NCI-H82 treated with DMSO at 0.1 percent for 48 hours (cell line): ENCODE data around the gene TNK2.

Experiments
- DNase-seq: peaks from one replicate; lab custom pipeline; 2025; ENCODE audit not compliant: unreplicated experiment; lab: John Stamatoyannopoulos, UW

Gene TNK2

DNA sequence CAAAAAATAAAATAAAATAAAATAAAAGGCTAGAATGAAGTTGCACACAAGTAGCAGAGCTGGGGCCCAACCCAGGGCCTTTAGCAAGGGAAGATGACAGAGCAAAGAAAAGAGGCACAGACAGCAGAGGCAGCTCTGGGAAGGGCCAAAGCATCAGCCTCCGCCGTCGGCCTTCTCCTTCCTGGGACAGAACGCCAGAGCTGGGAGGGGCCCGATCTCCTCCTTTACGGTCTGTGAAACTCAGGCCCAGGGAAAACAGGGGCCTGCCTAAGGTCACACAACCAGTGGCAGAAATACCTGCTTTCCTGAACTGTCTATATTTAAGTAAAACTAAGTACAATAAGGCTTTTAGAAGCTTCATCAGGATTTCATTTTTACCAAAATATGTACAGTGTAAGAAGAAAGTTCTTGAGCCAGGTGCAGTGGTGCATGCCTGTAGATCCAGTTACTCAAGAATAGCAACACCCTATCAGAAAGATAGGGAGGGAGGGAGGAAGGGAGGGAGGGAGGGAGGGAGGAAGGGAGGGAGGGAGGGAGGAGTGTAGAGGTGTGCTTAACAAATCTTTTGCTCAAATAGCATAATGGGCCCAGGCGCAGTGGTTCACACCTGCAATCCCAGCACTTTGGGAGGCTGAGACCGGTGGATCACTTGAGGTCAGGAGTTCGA is 53.6 kb downstream of the TNK2 start:
- no peak for DNase-seq

DNA sequence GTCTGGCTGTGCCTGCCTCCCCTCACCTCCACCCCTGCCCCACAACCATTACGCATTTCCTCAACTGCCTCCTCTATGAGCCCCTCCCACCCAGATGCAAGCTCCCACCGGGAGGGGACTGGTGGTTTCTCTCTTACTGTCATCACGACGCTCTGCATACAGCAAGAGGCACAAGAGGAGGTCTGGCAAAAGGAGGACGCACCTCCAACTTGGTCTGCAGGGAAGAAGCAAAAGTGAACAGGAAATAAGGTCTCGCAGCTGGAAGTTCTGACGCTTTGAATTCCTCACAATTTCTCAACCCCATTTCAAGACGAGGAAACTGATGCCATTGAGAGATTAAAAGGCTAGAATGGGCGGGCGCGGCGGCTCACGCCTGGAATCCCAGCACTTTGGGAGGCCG is 54.4 kb downstream of the TNK2 start:
- no peak for DNase-seq

DNA sequence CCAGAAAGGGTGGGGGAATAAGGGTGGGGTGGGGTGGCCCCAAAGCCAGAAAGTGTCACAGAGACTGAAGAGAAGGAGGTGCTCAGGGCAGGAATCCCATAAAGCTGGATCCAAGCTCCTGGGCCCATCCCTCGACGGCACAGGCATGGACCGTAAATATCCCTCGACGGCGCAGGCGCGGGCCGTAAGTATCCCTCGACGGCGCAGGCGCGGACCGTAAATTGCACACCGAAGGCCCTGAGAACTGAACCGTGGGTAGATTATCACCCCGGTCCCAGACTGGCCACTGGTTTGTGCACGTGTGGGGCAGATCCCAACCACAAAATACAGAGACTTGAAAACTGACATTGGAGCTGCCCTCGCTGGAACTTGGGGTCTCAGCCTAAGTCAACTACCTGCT is 55.3 kb downstream of the TNK2 start:
- no peak for DNase-seq

DNA sequence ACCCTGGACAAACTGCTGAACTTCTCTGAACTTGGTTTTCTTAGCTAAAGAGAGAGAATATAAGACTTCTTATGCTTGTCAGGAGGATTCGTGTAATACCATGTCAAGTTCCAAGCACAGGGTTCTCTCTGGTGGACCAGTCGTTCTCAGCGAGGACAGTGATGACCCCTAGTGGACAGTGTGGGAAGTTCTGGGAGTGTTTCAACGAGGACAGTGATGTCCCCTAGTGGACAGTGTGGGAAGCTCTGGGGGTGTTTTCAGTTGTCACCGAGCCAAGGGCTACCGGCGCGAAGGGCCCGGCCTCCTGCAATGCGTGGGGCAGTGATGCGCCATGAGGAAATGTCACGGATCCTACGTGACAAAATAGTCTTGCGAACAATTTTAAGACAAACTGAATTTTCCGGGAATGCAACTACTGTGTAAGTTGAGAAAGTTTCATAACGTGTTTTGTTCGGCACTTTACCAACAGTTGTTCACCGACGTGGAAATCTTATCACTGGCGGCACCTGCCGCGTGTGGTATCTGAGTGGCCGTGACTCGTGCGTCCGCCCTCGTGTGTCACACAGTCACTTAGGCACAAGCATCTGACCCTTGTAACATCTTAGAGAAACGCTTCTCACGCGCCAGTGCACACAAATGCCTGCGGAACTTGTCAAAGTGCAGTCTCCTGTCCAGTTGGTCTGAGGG is 57.4 kb downstream of the TNK2 start:
- DNase-seq = peak; percentile 93

DNA sequence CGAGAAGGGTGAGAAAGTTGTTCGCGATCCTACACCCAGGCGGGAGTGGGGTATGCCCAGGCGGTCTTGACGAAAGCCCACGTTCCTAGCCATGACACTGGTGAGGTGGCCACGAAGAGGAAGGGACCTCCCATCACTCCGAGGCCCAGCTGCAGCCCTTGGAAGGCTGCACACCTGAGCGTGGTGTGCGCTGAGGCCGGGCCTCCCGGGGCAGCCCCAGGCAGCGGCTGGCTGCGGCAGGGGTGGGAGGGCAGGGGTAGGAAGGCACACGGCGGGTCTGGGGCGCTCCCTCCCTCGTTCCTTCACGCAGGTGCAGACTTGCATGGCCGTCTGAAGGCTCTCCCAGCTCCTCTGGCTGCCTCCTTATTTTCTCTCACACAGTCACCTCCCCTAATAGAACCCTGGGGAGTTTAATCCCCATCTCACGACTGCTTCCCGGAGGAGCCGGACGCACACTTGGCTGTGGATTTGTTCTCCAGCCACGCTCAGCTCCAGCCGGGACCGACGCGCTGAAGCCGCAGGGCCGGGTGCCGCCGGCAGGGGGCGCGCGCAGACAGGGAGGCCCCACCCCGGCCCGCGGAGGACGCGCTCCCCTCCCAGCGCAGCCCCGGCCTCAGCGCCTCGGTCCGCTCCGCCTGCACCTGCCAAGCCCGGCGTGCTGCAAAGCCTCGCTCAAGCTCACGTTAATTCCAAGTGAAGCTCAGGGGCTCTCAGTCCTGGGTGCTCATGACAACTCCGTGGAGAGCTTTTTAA is 58.9 kb downstream of the TNK2 start:
- DNase-seq = peak; percentile 27

DNA sequence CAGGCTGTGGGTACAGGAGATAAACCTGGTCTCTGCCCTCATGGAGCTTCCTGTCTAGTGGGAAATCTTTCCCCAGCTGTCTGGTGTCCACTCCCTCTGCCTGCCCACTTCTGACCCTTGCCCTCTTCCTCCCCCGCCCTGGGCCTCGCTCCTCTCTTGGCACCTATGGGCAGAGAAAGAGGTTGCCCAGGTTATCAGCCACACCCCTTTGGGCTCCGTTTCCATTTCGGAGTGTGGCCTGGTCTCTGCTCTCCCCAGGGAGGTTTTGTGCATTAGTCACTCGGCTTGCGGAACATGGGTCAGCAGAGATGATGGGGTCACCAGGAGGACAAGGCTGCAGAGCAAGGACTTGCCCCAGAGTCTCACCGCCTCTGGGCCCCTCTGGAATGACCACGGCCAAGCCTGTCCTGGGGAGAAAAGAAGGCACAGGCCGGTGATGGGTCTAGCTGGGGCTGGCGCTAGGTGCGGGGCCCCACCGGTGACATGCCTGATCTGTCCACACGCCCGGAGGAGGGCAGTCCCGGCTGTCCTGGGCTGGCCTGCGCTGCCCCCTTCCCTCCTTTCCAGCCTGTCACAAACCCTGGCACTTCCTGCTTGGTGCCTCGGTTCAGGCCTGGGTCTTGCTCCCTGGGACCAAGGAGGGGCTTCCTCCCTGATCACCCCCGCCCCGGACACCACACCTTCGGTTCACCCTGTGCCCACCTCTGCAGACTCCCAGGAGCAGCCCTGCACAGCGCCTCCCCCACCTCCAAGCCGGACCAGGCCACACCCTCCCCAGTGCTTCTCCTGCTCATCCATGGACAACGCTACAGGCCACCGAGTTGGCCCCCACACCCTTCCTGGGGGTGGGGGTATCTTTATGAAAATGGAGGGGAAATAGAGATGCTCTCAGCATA is 61.0 kb downstream of the TNK2 start:
- no peak for DNase-seq

DNA sequence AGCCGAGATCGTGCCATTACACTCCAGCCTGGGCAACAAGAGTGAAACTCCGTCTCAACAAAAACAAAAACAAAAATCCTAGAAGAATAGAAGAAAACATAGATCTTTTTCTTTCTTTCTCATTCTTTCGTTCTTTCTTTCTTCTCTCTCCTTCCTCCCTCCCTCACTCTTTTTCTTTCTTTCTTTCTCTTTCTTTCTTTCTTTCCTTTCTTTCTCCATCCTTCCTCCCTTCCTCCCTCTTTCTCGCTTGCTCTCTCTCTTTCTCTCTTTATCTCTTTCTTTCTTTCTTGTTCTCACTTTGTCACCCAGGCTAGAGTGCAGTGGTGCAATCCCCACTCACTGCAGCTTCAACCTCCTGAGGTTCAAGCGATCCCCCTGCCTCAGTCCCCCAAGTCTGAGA is 62.9 kb downstream of the TNK2 start:
- no peak for DNase-seq

DNA sequence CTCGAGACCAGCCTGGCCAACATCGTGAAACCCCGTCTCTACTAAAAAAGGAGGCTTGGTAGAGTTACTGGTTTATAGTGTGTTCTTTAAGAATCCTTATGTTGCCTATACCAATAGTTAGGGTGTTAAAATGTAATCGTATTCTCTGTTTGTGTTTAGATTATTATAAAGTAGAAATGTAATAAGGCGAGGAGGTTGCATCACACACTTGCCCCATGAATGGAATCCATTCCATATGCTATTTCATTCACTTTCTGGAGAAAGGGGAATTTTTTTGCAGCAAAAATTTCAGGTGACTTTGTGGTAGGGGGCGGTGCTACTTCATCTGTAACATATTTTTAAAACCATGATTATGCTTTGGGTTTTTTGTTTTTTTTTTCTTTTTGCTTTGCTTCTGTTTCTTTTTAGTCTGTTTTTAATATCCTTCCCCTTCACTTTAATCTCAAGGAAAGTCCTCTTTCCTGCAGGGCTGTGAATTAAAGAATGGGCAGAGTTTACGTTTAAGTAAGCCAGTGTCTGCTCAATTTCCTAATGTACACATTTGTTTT is 63.6 kb downstream of the TNK2 start:
- DNase-seq = no peak

DNA sequence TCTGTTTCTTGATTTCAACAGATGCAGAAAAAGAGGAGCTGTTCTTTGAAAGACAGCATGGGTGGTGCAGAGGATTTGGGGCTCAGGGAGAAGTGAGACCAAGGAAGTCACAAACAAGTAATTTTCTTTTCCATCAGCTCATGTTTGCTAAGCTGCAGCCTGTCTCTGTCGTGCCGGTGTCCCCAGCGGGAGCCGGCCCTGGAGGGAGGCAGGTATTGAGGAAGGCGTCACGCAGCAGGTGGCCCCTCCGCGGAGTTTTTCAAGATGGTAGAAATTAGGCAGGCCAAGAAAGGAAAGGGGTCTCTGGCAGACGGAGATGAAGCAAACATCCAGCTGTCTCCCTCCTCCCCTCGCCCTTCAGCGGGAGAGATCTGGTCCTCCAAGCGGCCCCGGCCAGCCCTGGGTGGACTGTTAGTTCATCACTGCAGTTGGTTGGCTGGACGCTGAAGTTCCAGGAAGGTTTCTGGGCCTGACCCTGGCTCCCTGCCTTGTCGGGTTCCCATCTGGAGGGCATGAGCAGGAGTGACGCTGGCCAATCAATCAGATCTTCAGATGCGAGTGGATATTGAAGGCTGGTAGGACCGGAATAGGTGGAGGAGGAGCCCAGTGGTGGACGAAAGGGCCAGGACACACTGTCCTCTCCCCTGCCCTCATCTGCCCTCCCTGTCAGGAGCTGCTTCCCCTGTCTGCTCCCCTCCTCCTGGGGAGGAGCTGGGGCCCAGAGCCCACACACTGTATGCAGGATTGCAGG is 68.9 kb downstream of the TNK2 start:
- DNase-seq = no peak

DNA sequence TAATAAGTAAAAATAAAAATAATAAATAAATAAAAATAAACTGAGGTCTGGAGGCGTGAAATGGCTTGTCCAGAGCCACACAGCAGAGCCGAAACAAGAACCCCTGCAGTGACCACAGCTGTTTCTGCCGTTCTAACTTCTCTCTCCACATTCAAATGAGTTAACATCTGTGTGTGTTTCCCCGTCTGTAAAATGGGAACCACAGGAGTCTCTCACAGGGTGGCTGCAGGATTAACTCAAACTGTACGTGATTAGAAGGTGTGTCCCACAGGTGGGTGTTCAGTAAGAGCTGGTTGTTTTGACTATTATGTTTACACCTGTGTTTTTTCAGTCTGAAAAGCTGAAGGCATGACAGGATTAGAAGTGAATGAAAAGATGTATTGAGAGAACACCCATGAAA is 69.6 kb downstream of the TNK2 start:
- DNase-seq = no peak

DNA sequence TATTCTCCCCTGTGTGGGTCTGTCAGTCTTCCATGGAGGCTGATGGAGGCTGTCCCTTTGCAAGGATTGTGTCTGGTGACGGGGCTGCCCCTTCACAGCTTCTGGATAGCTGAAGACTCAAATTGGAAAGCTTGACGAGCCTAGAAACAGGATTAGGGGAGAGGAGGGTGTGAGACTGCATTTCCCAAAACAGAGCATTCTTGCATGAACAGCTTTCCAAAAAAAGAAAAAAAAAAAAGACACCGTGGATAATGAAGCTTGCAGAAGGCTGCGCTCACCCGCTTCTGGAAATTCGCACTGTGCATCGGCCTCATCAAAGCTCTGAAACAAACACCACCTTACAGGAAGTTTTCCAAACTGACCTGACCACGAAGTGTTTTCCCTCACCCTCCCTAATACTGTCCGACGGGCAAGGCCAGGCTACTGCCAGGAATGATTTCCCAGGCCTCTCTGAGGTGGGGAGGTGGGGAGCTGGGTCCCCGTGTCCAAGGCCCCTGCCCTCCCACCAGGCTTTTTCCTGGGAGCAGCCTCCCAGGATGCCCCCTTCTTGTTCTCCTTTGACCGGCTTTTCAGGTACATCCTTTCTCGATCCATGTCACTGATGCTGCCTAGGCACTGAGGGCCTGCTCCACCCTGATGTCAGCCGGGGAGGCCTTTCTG is 71.7 kb downstream of the TNK2 start:
- no peak for DNase-seq

DNA sequence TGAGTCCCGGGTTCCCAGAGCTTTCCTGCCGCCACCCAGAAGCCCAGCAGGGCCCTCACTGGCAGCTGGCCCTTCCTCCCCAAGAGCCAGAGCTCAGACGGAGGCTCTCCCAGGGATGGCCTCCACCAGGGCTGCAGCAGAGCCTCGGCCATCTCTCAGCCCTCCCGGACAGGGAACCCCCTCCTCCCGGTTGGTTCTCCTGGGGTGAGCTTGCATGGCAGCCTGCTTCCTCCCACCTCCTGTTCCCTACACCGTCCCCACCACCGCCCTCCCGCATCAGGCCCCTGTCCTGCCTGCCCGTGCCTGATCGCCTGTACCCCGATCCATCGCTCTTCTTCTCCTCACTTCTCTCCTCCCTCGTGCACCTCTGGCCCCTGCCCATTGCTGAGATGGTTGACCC is 72.6 kb downstream of the TNK2 start:
- no peak for DNase-seq

DNA sequence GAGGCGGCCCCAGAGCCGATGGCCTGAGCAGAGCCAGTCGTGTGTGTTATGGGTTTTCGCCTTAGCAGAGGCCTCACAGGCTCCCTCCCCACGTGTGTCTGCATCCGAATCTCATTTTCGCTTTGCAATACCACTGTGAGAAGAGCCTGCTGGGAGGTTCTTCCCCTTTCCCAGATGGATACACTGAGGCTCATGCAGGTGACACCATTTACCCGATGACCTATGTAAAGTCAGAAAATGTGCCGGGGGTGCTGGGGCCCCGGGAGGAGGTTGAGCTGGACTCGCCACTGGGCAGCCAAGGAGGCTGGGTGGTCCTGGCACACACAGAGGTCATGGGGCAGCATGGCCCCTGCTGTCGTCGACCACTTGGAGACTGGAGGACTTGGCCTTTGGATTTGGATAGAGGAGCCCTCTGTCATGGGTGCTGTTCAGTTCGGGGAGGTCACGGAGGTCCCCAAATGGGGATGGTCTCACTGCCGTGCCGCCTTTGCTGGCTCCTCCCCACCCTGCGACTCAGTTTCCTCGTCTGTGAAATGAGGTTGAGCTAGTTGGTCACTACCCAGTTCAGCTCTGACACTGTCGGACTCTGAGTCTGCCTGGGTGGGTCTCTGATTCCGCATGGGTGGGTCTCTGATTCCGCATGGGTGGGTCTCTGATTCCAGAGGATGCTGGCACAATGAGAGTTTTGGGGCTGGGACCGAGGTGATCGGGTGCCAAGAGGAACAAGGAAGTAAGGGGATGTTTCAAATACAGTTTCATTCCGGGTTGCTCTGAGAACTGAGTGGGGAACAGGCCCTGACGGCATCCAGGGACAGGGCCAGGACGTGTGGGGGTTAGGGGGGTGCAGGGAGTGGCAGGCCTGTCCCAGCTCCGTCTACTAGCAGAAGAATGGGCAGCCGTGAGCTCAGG is 73.4 kb downstream of the TNK2 start:
- no peak for DNase-seq

DNA sequence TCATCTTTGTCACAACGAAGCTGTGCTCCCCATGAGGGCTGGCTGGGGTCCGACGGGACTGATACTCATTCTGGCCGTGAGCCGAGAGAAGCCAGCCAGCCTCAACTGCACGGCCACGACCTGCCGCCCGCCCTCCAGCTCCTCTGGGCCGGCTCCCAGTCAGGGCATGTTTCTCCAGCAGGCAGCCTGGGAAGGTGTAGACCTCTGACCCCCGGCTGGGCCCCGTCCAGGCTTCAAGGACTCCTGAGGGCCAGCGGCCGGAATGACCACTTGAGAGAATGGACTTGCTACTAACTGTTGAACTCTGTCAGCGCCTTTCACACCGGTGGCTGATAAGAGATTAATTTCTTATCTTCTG is 78.5 kb downstream of the TNK2 start:
- no peak for DNase-seq

DNA sequence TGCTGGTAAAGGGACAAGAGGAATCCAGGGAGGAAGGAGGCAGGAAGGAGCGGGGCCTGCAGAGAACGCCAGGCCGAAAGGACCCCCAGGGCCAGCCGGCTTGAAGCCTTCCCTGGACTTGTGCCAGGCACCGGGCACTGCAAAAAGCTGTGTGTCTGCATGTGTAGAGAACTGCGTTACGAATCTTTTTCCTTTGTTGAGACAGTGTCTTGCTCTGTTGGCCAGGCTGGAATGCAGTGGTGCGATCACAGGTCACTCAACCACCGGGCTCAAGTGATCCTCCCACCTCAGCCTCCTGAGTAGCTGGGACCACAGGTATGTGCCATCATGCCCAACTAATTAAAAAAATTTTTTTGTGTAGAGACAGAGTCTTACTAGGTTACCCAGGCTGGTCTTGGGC is 79.6 kb downstream of the TNK2 start:
- DNase-seq = no peak

DNA sequence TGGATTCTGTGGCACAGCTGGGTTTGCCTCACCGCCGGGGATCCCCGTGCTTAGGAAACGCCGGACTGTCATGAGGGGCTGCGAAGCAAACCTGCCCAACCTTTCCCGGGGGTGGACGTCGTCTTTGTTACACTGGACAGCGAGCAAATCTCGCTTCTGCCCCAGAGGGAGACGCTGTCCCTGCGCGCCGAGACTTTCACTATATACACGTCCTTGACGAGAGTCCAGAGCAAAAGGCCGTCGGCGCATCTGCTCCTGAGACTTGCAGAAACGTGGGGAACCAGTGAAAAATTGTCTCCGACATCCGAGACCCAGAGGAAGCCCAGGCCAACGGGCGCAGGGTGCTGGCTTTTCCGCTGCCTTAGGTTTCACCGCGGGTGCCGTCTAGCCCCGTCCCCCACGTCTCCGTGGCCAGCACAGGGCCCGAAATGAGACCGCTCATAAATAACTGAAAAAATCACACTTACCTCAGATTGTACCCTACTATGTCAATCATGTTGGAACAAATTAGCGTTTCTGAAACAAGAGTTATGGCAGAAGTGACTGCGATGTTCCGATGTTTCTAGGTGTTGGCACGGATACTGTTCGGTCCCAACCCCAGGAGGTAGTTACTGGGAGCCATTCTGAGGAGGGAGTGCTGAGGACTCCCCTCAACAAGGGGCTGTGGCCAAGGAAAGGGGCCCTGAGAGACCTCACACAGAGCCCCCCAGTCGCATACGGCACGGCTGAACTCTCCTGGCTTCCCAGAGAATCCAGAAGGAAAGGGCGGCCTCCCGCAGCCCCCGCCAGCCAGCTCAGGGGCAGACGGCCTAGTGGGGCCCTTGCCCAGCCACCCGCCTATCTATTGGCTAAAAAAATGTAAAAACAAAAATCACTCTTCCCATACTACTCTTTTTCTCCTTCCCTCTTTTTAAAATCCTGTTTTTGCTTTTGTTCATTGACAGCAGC is 82.2 kb downstream of the TNK2 start:
- no peak for DNase-seq

DNA sequence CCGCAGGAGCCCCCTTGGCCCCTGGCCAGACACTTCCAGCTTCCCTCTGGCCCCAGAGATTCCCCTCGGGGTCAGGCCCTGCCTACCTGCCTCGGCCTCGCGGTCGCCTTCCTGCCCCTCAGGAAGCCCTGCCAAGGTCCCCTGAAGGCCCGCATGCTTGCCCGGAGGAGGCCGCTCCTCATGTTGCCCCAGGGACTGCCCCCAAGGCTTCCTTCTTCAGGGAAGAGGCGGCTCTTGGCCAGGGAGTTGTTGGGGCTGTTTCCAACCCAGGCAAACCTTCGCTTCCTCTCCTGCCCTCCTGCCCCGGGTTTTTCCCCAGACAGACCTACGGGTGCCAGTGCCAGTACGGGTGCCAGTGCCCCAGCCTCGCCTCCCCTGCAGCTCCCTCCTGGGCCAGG is 83.2 kb downstream of the TNK2 start:
- DNase-seq = no peak
